HG03045 (cell line): ENCODE data around the gene CEMIP.
"Not testable (repeated sequence)": the region's sequence is repeated elsewhere in the genome, so short reads cannot be mapped to it uniquely, and the experiment has no call there.

Experiments used
- ATAC-seq: cut with Tn5 transposase; IDR thresholded peaks from one replicate; pipeline ENCODE4 v1.9.1; 2021; ENCODE audit warnings: mild to moderate bottlenecking, moderate library complexity; ENCODE audit not compliant: unreplicated experiment

Gene CEMIP

GRCh38 chr15:80755885-80756284, 23.3 kb upstream of the CEMIP start:
- no peak for ATAC-seq

DNA sequence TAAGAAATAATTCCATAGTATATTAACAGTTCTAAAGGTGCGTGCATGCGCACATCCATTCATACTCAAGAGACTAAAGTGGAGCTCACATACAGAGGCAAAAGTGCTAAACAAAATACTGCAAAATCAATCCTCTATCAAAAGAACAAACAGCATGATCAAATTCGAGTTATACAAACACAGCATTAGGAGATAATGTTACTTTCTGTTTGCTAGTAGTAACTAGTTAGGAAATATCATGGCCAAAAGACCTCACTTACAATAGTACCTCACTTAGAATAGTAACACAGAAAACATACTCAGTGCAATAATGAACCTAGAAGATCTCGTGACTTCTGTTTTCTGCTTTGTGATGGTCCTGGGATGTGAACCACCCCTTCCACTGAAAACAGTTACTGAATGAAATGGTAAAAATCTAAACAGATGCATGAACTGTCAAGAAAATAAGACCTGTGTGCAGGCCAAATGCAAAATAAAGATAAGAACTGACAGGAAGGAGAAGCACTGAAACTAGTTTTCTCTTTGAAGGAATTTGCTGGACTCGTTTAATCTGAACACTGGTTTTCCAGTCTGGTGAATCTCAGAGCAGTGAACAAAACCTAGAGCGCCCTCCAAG, 20.9 kb upstream of the CEMIP start:
- no peak for ATAC-seq

DNA sequence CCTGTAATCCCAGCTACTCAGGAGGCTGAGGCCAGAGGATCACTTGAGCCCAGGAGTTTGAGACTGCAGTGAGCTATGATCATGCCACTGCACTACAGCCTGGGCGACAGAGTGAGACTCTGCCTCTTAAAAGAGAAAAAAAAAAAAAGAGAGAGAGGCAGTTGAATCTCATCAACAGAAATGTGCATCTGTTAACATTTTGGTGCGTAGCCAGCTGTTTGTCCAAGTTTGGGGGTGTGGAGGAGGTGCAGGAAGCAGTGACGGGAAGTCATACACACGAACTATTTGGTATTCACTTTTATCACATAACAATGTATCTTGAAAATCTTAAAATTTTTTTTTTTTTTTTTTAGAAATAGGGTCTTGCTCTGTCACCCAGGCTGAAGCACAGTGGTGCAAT, 18.2 kb upstream of the CEMIP start:
- ATAC-seq: no peak

DNA sequence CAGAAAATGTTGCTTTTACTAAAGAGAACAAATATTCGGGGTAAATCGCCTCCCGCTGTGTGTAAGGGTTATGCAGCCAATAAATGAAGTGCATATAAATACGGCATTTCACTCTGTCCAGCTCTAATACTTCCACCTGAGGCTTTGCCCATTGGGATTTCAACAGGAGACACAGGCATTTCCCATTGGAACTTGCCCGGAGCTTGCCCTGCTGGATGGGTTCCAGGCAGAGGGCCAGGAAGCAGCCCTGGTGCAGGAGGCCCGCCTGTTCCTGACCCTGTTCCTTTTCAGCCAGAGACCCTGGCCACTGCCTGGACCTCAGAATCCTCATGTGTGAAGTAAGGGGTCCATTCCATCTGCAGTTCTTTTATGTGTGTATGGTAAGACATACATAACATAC, 17.4 kb upstream of the CEMIP start:
- no peak for ATAC-seq

DNA sequence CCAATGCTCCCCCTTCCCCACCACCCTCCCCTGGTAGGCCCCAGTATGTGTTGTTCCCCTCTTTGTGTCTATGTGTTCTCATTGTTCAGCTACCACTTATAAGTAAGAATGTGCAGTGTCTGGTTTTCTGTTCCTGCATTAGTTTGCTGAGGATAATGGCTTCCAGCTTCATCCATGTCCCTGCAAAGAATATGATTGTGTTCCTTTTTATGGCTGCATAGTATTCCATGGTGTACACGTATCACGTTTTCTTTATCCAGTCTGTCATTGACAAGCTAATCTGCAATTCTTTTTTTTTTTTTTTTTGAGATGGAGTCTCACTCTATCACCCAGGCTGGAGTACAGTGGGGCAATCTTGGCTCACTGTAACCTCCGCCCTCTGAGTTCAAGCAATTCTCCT, 15.9 kb upstream of the CEMIP start:
- not testable (repeated sequence) for ATAC-seq

DNA sequence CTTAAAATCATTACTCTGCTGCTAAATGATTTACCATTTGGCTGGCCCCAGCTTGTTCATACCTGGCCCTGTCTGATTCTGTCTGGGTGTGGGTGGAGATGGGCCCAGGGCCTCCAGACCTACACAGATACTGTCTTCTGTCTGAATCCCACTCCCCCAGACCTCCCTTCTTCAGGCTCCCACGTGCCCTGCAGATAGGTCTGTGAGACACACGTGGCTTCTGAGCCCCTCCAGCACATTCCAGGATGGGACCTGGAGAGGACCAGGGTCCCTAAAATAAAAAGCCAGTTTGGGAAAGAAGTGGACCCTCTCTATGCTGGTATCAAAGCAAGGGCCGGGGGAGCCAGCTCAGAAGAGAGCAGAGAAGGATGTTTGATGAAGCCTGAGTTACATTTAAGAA, 14.6 kb upstream of the CEMIP start:
- ATAC-seq: no peak

DNA sequence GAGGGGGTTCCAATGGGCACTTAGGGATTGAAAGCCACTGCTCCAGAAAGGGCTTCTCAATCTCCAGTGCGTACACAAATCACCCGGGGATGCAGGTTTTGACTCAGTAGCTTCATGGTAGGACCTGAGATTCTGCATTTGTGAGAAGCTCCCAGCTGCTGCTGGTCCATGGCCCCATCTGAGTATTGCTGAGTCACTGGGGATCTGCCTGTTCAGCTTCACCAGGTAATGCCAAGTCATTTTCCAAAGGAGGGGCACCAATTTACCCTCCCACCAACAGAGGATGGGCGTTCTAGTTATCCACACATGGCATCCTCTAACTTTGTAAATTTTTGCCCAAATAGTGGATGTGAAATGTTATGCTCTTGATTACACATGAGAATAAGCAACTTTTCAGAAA, 12.9 kb upstream of the CEMIP start:
- ATAC-seq: no peak

- no peak for ATAC-seq
Observed at GRCh38 chr15:80768158-80768557, 11.0 kb upstream of the CEMIP start.

GRCh38 chr15:80769153-80769828, 9.9 kb upstream of the CEMIP start:
- ATAC-seq: no peak

- no peak for ATAC-seq
Observed at GRCh38 chr15:80769829-80770705, 9.1 kb upstream of the CEMIP start.

GRCh38 chr15:80773122-80773551, 6.0 kb upstream of the CEMIP start:
- ATAC-seq: no peak

DNA sequence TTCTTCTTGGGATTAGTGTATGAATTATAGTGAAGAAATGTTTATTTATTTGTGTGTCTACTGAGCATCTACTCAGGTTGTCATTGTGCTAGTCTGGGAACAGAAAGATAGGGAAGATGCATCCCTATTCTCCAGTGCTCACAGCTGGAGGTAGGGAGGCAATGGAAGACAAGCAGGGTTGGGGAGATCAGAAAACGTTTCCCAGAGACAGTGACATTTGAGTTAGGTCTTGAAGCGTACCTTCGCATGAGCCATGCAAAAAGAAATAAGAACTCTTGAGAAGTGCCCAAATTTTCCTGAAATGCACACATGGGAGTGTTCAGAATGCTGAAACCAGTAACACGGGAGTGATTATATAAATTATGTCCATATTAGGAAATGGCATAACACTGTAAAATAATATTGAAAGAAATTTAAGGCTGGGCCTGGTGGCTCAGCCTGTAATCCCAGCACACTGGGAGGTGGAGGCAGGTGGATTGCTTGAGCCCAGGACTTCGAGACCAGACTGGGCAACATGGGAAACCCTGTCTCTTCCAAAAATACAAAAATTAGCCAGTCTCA, 5.3 kb upstream of the CEMIP start:
- no peak for ATAC-seq

DNA sequence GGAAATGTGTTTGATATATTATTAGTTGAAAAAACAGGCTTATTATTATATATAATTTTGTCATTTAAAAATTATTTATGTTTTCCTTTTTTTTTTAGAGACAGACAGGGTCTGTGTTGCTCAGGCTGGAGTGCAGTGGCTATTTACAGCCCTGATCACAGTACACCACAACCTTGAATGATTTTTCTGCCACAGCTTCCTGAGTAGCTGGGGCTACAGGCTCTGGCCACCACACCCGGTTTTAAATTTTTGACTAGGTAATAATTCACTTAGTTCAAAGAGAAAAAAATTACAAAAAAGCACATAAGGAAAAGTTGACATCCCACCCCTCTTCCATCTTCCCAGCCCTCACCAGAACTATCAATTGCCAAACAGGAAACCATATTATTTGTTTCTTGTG, 4.7 kb upstream of the CEMIP start:
- no peak for ATAC-seq

- ATAC-seq: no peak
Observed at GRCh38 chr15:80775338-80775737, 3.8 kb upstream of the CEMIP start.

DNA sequence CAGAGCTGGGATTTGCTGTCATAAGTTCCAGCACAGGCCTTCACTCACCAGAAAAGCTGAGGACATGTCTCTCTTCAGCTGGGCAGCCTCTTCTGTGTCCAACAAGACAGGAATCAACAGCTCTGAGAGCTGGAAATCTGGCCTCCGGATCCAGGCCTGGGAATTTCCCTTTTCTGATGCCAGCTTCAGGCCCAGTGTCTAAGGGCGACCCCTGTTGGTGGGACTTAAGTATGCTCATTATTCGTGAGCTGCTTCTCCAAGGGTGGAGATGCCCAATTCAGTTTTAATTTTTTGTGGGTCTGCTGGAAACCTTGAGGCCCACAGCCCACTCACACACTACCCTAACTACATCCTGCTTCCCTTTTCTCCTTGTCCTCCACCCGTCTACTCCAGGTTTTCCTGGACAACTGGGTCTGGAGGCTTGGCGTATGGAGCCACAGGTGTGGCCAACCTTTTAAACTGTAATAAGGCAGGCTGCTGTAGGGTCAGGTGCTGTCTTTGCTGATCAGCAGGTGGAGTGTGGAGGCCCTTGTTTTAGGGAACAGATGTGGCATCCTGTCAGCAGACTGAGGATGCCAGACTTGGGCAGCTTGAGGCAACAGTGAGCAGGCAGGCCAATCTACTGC, 2.6 kb upstream of the CEMIP start:
- no peak for ATAC-seq

DNA sequence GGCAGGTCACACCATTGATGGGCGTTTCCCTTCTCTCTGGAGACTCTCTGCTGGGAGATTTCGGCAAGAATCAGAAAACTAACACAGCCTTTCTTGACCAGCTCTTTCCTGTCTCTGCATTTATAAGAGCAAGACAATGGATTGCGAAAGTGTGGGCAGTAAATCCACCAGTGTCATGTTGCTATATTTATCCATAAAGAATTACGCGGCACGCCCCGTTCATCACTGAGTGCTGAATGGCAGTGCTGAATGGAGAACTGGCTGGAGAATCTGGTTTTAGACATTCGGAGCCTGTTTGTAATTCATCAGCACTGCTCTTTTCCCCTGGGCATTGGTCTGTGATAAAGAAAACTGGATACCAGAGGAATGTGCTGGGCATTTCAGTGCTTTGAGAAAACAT, 2.0 kb upstream of the CEMIP start:
- no peak for ATAC-seq

- no peak for ATAC-seq
Observed at GRCh38 chr15:80777826-80778620, 1.1 kb upstream of the CEMIP start.

- no peak for ATAC-seq
Observed at GRCh38 chr15:80778621-80778963, 578 bp upstream of the CEMIP start.

- no peak for ATAC-seq
Observed at GRCh38 chr15:80779658-80780415, 667 bp downstream of the CEMIP start.
